ENCODE measurements around the gene SCGB3A2.
"Not testable (repeated sequence)": the region's sequence is repeated elsewhere in the genome, so short reads cannot be mapped to it uniquely, and the experiment has no call there.

The SCGB3A2 gene

DNA sequence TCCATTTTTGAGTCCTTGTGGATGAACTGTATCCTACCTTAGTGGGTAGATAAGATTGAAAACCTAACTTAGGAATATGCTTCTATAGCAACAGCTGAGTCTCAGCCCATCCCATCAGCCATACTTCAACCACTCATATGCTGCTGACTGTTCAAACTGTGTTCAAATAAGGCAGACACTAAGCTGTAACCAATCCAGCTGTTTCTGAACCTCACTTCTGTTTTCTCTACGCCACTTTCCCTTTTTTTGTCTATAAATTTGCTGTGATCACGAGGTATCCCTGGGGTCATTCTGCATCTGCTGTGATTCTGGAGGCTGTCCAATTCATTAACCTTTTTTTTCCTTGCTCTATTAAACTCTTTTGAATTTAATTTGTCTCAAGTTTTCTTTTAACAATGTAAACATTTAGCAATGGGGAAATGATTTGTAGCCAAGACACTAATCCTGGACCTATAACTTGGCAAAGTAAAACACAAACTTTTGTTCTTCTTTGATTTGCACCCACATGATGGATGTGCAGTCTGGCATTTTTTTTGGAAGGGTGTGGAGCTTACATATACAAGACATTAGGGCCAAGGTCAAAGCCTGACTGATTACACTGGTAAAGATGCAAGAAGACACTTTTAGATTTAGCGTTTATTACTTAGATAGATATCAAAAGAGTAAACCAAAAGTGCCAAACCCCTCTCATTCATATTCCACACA, 14.9 kb upstream of the SCGB3A2 start:
- DNase-seq (ENCODE audit: low spot score): no peak

DNA sequence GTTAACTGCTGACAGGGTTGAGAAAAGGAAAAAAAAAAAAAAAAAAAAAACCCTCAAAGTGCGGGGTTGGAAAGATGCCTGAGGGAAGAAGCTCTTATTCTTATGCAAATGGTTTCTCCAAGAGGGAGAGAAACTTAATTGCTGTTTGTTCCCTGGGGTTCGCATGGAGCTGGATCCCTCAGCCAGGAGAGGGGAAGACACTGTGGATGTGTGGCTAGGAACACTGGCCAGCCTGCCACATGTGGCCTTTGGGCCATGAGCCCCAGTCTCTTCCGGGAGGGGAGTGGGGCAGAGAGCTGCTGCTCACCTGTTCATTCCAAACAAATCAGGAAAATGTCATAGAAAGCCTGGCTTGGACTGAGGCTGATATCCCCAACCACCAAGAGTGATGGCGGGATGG, 9.4 kb upstream of the SCGB3A2 start:
- DNase-seq (ENCODE audit: low spot score): no peak

DNA sequence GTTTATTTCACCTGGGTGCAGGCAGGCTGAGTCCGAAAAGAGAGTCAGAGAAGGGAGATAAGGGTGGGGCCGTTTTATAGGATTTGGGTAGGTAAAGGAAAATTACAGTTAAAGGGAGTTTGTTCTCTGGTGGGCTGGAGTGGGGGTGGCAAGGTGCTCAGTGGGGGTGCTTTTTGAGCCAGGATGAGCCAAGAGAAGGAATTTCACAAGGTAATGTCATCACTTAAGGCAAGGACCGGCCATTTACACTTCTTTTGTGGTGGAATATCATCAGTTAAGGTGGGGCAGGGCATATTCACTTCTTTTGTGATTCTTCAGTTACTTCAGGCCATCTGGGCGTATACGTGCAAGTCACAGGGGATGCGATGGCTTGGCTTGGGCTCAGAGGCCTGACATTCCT, 8.6 kb upstream of the SCGB3A2 start:
- DNase-seq (ENCODE audit: low spot score): not testable (repeated sequence)

DNA sequence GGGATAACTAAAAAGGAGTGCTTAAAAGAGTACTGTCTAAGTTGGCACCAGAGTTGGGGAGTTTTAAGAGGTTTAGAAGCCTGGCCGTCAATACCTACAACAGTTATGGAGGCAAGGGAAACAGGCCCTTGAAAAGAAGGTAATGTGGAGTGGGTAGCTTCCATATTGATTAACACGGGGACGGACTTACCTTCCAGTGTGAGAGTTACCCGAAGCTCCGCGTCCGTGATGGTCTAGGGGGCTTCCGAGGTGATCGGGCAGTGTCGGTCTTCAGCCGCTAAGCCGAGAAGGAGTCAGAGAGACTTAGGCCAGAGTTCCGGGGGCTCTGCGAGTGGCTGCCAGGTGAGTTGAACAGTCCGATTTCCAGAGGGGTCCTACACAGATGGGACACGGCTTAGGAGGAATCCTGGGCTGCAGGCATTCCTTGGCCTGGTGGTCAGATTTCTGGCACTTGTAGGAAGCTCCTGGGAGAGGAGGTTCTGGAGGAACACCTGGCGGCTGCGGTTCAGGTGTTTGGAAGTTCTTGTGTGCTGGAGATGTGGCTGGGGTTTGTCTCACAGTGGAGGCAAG, 6.4 kb upstream of the SCGB3A2 start:
- DNase-seq (ENCODE audit: low spot score): not testable (repeated sequence)

DNA sequence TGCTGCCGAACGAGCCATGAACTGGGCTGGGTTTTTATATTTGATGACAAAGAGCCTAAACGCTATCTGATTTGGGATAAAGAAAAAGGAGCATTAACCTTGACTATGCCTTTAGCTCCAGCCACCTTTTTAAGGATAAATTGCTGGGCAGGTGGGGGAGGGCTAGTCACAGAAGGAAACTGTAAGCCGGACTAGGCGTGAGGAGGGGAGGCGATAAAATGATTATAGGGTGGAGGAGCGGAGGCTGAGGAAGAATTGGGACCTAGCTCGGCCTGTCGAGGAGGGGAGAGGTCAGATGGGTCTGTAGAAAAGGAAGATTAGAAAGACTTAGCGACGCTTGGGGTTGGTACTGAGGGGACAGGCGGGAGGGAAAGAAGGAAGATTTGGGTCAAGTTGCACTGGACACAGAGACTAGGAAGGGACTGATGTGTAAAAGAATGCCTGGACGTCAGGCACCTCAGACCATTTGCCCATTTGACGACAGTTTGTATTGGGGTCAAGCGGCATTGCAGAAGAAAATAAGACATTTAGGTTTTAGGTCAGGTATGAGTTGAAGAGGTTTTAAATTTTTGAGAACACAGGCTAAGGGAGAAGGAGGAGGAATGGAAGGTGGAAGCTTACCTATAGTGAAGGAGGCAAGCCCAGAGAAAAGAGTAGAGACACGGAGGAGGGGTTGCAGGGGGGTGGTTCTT, 5.6 kb upstream of the SCGB3A2 start:
- not testable (repeated sequence) for DNase-seq (ENCODE audit: low spot score)

DNA sequence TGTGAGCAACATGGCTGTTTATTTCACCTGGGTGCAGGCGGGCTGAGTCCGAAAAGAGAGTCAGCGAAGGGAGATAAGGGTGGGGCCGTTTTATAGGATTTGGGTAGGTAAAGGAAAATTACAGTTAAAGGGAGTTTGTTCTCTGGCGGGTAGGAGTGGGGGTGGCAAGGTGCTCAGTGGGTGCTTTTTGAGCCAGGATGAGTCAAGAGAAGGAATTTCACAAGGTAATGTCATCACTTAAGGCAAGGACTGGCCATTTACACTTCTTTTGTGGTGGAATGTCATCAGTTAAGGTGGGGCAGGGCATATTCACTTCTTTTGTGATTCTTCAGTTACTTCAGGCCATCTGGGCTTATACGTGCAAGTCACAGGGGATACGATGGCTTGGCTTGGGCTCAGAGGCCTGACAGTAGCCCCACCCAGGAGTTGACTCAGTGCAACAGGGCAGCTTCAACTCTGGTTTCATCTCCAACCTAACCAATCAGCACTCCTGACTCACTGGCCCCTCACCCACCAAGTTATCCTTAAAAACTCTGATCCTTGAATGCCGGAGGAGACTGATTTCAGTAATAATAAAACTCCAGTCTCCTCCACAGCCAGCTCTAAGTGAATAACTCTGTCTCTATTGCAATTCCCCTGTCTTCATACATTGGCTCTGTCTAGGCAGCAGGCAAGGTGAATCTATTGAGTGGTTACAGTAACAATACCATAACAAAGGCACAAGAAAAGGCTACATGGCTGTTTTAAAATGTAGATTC, 4.2 kb upstream of the SCGB3A2 start:
- not testable (repeated sequence) for DNase-seq (ENCODE audit: low spot score)

DNA sequence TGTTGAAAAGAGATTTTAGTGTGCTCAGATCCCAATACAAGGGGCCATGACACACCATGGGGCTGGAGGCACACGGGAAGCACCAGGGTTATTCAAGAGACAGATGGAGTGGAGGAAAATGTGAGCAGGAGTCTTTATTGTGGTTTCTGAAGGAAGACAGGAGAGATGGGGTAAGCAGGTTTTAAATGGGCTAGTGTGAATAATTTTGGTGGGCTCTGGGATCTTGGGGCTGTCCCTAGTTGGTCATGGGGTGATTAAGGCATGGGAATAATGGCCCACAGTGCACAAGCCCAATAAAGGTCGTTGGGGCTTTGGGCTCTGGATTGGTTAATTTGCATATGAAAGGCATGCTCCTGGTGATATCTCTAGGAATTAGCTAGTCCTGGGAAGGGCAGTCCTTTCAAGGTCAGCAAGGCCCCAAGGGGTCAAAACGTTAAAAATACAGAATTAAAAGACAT, 3.6 kb upstream of the SCGB3A2 start:
- DNase-seq (ENCODE audit: low spot score): no peak

DNA sequence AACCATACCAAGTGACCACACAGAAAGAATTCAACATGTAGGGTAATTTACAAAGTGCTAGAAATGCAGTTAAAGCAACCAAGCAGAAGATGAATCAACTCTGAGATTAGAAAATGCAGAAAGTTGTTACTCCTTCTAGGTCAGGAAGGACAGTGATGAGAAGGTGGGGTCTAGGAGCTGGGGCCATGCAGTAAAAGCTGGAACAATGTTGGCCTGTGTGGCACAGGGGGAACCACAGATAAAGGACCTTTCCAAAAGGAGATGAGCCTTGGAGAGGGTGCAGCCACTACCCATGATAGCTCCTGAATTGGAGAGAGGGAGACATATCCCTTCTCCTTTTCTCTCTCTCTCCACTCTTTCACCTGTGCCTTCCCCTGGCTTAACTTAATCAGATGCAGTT, 2.4 kb upstream of the SCGB3A2 start:
- no peak for DNase-seq (ENCODE audit: low spot score)

DNA sequence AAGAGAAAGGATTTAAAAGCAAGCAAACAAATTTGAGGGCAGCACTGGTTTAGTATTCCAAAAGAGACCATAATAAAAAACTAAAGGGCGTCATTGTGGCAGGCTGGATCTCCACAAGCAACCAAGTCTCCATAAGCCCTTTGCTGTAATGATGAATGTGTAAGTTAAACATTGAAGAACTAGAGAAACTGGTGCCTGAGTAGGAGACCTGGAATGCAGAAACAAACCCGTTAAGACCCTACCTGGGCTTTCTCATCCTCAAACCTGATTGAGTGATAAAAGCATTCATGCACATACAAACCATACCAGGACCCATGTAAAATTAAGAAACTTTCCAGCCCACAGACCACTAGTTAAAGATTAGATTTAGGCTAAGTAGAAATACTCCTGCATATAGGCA, 1.9 kb upstream of the SCGB3A2 start:
- no peak for DNase-seq (ENCODE audit: low spot score)

DNA sequence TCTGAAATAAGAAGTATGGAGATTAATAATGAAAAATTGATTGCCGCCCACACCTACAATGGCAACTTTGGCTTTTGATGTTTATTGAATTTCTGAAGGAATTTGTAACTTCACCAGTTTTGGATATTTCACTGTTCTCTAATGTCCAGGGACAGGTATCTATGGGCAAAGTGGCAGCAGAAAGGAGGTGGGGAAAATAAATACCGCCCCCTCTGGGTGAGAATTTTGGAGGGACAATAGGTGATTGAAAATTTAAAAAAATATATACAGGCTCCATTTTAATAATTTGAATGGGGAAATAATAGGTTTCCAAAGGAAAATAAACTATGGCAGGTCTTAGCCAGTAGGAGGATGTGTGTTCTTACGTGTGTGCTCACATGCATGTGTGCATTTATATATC, 1.3 kb downstream of the SCGB3A2 start:
- no peak for DNase-seq (ENCODE audit: low spot score)

DNA sequence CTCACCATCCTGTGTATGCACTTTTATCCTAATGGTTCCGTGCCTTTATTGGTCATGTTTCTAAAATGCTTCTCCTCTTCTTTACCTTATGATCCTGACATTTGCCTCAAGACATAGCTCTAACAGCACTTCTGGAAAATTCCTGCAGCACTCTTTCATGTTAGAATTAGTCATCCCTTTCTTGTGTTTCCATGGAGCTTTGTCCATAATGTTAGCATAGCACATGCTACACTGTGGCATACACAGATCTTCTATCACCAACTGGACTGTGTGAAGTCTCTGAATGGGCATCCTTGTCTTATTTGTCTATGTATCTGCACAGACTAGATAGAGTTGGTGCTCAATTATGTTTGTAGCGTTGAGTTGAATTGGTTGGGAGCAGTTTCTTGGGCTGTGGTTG, 2.0 kb downstream of the SCGB3A2 start:
- DNase-seq (ENCODE audit: low spot score): no peak

DNA sequence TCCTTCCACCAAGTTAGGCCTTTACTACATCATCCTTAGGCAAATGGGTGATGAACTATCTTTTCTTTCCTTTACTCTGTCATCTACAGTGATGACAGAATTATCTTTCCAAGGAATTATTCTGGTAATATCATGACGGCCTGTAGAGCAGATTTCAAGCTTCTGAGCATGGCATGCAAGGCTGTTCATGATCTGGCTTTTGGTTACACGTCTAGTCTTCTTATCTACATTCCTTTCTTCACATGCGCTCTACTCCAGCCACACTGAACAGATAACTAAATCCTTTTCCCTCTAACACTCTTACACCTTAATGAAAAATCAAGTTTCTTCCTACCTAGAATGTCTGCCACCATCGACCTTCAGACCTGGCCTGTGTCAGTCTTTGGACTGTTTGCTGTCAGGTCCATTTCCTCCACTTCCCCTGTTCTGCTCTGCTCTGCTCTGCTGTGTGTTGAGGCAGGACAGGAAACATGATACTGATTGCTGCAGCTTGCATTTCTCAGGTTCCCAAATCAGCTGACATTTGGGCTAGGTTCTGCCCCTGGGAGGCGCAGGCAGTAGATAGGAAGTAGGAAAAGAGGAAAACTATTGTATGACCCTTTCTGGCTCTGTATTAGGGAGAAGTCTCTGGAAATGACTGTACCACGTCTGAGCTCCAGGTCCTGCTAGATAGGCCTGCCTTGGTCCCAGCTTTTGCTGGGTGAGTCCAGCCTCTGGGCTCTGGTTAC, 4.2 kb downstream of the SCGB3A2 start:
- no peak for DNase-seq (ENCODE audit: low spot score)

DNA sequence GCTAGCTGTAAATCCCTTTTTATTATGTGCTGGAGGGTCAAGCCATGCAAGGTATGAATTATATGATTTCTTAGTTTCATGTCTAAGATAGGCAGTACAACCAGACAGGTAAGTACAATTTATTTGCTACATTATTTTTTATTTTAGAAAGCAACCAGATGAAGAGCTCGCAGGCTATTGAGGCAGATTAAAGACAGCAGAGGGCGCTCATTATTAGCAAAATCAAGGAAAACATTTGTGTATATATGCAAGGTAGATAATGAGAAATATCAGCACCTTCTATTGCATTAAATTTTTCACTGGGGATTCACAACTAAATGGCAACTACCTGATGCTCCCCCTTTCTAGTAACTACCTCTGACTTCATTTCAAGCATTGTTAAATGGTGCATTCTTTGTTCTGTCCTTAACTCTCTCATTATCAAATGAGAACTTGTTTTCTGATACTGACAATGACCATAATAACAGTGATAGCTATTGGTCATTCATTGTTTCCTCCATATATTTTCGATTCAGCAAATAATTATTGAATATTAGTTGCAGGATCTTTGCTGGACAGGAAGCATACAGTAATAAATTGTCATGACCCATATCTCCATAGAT, 8.6 kb downstream of the SCGB3A2 start:
- DNase-seq (ENCODE audit: low spot score): no peak

DNA sequence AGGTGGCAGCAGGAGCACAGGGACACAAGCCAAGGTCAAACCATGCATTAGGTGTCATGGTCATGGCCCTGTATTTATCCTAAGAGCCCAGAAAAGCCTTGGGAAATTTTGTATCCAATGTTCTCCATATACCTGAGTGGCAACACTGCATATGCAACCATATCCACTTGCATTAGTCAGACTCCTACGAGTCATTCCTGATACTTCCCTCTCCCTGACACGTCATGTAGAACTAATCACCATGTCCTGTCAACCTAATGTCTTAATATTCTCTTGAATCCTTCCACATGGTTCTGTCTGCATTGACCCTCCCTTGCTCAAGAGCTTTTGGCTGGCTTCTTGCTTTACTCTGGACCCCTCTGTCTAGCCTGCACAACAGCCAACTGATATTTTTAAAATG, 9.4 kb downstream of the SCGB3A2 start:
- DNase-seq (ENCODE audit: low spot score): no peak

DNA sequence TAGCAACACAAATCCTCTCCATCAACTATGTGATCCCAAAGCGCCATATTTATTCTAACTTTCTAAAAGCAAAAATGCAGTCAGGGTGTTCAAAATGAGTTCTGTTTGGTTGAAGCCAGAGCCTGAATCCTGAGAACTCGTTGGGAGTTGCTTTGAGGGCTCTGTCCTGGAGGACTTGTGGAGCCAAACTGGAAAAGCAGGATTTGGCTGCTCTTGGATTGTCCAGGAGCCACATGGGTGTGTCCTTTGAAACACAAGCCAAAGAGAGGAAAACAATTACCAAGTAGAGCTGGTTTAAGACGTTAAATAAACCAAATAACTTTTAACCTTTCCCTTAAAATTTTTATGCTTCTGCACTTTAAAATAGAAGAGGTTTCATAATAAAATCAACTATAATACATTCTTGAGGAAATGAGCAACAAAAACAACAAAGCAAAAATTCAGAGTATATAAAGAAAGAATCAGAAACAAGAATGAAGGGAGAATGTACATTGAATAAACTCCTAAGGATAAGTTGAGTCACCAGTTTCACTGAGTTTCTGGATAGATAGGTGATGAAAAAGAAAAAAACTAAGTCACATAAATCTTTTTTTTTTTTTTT, 14.3 kb downstream of the SCGB3A2 start:
- DNase-seq (ENCODE audit: low spot score): no peak

DNA sequence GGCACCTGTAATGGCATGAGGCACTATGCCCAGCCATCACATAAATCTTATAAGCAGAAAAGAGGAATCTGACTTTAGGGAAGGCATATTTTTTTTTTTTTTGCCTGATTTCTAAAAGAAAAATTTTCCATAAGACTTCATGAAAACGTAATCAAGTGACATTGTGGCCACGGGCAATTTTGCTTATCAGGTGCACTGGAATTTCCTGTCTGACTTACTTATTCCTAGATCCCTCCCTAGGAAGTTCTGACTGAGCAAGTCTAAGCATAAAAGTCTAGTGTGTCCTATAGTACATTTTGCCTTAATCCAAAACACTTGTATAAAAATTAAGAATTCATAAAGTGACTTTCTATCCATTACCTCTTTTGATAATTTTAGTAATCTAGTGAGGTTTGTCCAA, 15.3 kb downstream of the SCGB3A2 start:
- DNase-seq (ENCODE audit: low spot score): no peak

DNA sequence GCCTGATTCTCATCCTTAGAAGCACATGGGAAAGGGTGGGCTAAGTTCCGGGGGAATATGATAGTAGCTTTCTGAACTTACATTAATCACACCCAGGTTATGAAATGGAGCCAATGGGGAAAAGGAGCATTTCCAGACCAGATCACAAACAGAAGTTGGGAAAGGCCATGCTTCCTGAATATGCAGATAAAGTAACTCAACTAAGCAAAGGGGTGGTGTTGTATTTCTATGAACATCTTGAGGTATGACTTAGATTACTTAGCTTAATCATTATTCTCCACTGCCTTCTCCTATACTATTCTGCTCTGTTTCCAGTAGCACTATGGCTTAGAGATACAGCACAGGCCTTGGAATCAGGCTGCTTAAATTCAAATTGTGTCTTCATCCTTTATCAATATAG, 17.4 kb downstream of the SCGB3A2 start:
- DNase-seq (ENCODE audit: low spot score): no peak

DNA sequence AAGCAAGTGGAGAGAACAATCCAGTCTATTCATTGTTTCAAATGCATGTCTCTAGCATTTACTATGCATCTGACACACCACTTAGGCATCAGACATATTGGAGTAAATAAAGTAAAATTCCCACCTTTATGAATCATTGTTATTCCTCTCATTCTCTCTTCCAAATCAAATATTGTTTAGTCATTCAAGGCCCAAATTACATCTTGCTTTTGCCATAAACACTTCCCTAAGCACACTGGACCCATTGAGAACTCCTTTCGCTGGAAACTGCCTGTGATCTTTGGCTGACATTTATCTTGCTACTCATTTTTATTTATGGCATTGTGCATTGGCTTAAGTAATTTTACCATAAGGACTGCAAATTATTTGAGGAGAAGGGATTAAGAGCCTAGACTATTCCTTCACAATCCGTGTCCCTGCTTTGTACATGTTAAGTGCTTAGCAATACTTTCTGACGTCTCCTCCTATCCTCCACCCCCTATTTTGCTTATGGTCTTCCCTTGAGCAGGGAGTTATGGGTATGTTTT, 20.4 kb downstream of the SCGB3A2 start:
- DNase-seq (ENCODE audit: low spot score): no peak

DNA sequence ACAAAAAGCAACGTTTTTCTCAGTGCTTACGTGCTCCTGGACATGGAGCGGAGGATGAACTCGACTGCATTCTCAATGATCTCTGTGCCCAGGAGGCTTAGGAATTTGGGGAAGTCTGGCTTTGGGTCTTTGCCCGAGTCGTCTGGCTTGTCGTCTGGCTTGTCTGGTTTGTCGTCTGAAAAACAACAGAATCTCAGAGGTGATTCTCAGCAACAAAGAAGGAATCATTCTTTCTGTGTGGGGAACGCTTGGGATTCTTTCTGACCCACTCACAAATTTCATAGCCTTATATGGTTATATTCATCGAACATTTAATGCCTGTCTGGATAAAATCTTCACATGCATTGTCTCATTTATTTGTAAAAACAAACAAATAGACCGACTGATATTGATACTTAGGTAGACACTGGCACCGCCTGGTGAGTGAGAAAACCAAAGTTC, 23.1 kb downstream of the SCGB3A2 start:
- DNase-seq (ENCODE audit: low spot score): no peak

DNA sequence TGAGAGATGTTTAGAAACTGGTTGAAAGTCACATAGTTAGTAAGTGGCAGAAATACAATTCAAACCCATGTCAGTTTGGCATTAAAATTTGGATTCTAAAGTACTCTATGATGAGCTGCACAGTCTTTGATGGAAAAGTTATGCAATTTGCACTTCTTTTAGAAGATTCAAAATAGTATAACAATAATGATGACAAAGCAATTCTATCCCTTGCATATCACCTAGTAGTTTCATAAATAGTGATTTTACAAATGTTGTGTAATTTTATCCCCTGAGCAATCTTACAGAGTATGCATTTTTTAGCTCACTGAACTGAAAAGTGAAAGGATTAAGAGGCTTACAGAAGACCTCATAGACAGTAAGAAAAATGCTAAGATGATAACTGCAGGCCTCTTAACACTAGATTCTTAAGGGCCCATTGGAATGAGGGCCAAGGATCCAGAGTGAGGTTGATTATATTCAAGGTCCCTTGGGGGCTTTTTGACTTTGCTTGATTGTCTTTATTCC, 24.2 kb downstream of the SCGB3A2 start:
- no peak for DNase-seq (ENCODE audit: low spot score)

DNA sequence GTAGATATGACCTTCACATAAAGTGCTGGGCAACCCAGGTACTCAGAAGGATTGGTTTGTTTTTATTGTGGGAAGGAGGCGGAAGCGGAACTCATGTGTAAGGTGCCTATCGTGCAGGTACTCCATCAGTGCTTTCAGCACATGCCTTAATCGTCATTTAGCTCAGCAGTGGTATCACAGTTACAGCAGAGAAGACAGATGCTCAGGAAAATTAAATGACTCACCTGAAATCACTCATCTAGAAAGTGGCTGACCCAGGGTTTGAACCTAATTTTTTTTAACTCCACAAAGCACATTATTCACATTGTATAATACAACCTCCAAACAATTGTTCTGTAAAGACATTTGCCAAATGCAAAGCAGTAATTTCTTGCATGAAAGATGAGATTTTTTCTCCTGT, 25.6 kb downstream of the SCGB3A2 start:
- no peak for DNase-seq (ENCODE audit: low spot score)
